ENCODE measurements around the gene SLC31A1.

DNA sequence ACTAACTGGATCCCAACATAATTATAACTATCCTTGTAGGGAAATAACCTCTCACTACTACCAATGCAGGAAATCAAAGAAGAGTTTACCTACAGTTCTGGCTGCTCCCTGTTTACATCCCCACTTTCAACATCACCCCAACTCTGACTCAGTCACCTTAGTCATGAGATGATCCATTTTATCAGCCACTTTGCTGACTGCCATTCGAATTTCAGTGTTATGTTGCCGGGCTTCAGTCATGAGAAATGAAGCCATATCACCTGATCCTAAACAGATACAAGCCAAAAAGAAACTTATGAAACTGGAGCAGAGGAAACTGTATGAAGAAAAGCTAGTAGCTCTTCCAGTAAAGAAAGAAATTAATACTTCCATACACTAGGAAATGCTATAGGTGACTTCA is 36.8 kb upstream of the SLC31A1 start:
- TF ChIP-seq, protein P1, sequence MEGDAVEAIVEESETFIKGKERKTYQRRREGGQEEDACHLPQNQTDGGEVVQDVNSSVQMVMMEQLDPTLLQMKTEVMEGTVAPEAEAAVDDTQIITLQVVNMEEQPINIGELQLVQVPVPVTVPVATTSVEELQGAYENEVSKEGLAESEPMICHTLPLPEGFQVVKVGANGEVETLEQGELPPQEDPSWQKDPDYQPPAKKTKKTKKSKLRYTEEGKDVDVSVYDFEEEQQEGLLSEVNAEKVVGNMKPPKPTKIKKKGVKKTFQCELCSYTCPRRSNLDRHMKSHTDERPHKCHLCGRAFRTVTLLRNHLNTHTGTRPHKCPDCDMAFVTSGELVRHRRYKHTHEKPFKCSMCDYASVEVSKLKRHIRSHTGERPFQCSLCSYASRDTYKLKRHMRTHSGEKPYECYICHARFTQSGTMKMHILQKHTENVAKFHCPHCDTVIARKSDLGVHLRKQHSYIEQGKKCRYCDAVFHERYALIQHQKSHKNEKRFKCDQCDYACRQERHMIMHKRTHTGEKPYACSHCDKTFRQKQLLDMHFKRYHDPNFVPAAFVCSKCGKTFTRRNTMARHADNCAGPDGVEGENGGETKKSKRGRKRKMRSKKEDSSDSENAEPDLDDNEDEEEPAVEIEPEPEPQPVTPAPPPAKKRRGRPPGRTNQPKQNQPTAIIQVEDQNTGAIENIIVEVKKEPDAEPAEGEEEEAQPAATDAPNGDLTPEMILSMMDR (IDR thresholded peaks at IDR 0.05) = no peak
- no peak for TF ChIP-seq EZH2 (IDR thresholded peaks at IDR 0.05; ENCODE audit: borderline replicate concordance, insufficient read depth, low read depth, low read length, poor library complexity, severe bottlenecking)

Measured in B cell (primary cell).